ENCODE data around the gene RGS12.

RGS12 gene

DNA sequence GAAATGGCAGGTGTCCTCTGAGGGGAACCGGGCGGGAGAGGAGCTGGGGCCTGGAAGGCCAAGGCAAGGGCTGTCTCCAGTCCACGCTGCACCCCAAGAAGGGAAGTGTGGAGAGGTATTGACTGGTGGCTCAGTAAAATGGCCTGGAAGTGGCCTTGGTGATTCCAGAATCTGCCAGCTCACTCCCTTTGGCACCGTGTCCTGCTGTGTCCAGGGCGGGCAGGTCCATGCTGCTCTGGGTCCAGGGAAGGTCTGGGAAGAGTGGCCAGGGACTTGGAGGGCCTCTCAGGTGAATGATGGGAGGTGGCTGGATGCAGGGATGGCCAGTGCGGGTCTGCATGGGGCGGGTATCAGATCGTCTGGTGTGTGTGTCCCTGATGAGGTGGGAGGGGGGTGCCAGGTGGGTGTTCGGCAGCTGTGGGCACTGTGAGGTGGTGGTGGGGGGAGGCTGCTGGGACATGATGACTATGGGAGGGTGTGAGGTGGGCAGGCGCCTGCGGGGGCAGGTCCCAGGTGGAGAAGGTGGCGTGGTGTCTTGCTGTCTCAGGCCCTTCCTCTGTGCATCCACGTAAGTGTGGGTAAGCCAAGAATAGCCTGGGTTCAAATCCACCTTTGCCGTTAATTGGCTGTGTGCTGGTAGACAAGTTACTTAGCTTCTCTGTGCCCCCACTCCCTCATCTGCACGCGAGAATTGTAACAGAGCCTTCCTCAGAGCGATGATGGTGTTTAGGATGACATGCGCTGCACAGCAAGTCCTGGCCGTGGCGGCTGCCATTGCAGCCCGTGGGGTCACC is 17.7 kb downstream of the RGS12 start:
- no peak for DNase-seq (ENCODE audit: low read depth in 1 of 2, low spot score in 1 of 2)
- Histone ChIP-seq H3K27ac (replicated peaks) (no peak overlapping the region), H3K4me3 (replicated peaks; ENCODE audit: insufficient read depth, low read length) (no peak overlapping the region), H3K27me3 (ENCODE audit: insufficient read depth, poor library complexity, severe bottlenecking) (no peaks in the 10 kb centered on the region)
- TF ChIP-seq POLR2AphosphoS5 (IDR thresholded peaks at IDR 0.05; ENCODE audit: low read depth): no peak

DNA sequence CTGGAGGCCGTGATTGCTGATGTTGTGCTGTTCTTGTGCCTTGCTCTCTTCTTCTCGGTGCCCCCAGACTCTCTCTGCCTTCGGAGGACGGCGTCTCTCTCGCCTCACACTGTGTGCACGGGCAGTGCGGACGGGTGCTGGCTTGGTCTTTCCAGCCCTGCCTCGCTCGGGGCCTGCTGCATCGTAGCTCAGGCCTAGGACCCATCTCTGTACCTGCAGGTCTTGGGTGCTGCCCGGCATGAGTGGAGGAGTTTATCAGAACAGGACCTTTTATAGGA is 18.2 kb downstream of the RGS12 start:
- TF ChIP-seq GABPA (IDR thresholded peaks at IDR 0.05; ENCODE audit: low read depth): no peak
- Histone ChIP-seq H3K4me3 (replicated peaks; ENCODE audit: insufficient read depth, low read length) (no peak overlapping the region), H3K27me3 (ENCODE audit: insufficient read depth, poor library complexity, severe bottlenecking) (no peaks in the 10 kb centered on the region), H3K27ac (replicated peaks) (no peak overlapping the region)
- DNase-seq (ENCODE audit: low read depth in 1 of 2, low spot score in 1 of 2): no peak

DNA sequence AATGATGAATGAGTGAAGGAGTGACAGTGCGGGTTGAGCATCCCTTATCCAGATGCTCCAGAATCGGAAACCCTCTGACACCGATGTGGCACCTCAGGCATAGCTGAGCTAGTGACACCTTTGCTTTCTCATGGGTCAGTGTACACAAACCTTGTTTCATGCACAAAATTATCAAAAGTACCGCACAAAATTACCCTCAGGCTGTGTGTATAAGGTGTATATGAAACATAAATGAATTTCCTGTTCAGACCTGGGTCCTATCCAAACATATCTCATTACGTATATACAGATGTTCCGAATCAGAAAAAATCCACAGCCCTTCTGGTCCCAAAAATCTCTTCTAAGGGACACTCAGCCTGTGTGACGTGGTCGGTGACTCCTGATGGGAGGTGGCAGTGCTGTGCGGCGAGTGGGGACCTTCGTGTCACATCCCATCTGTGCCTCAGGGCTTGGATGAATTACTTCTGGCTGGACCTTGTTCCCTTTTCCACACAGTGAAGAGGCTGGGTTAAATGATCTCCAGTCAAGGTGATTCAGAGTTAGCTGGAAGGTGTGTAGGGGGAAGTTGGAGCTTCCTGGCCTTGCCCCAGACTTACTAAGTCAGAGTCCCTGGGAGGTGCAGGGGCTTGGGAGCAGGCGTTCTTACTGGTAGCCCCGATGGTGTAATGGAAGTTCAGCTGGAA is 18.8 kb downstream of the RGS12 start:
- no peak for DNase-seq (ENCODE audit: low read depth in 1 of 2, low spot score in 1 of 2)
- Histone ChIP-seq H3K27ac (replicated peaks) (no peak overlapping the region), H3K27me3 (ENCODE audit: insufficient read depth, poor library complexity, severe bottlenecking) (no peaks in the 10 kb centered on the region), H3K4me3 (replicated peaks; ENCODE audit: insufficient read depth, low read length) (no peak overlapping the region)
- TF ChIP-seq, protein P1, sequence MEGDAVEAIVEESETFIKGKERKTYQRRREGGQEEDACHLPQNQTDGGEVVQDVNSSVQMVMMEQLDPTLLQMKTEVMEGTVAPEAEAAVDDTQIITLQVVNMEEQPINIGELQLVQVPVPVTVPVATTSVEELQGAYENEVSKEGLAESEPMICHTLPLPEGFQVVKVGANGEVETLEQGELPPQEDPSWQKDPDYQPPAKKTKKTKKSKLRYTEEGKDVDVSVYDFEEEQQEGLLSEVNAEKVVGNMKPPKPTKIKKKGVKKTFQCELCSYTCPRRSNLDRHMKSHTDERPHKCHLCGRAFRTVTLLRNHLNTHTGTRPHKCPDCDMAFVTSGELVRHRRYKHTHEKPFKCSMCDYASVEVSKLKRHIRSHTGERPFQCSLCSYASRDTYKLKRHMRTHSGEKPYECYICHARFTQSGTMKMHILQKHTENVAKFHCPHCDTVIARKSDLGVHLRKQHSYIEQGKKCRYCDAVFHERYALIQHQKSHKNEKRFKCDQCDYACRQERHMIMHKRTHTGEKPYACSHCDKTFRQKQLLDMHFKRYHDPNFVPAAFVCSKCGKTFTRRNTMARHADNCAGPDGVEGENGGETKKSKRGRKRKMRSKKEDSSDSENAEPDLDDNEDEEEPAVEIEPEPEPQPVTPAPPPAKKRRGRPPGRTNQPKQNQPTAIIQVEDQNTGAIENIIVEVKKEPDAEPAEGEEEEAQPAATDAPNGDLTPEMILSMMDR (IDR thresholded peaks at IDR 0.05; ENCODE audit: insufficient read depth, low read length): no peak
- TF ChIP-seq GABPA (IDR thresholded peaks at IDR 0.05; ENCODE audit: low read depth) (no peak), SPI1 (IDR thresholded peaks at IDR 0.05; ENCODE audit: borderline replicate concordance, low read depth) (no peak), POLR2AphosphoS5 (IDR thresholded peaks at IDR 0.05; ENCODE audit: low read depth) (no peak)
- TF ChIP-seq, protein P2, sequence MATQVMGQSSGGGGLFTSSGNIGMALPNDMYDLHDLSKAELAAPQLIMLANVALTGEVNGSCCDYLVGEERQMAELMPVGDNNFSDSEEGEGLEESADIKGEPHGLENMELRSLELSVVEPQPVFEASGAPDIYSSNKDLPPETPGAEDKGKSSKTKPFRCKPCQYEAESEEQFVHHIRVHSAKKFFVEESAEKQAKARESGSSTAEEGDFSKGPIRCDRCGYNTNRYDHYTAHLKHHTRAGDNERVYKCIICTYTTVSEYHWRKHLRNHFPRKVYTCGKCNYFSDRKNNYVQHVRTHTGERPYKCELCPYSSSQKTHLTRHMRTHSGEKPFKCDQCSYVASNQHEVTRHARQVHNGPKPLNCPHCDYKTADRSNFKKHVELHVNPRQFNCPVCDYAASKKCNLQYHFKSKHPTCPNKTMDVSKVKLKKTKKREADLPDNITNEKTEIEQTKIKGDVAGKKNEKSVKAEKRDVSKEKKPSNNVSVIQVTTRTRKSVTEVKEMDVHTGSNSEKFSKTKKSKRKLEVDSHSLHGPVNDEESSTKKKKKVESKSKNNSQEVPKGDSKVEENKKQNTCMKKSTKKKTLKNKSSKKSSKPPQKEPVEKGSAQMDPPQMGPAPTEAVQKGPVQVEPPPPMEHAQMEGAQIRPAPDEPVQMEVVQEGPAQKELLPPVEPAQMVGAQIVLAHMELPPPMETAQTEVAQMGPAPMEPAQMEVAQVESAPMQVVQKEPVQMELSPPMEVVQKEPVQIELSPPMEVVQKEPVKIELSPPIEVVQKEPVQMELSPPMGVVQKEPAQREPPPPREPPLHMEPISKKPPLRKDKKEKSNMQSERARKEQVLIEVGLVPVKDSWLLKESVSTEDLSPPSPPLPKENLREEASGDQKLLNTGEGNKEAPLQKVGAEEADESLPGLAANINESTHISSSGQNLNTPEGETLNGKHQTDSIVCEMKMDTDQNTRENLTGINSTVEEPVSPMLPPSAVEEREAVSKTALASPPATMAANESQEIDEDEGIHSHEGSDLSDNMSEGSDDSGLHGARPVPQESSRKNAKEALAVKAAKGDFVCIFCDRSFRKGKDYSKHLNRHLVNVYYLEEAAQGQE (IDR thresholded peaks at IDR 0.05; ENCODE audit: insufficient replicate concordance, low read depth): no peak

DNA sequence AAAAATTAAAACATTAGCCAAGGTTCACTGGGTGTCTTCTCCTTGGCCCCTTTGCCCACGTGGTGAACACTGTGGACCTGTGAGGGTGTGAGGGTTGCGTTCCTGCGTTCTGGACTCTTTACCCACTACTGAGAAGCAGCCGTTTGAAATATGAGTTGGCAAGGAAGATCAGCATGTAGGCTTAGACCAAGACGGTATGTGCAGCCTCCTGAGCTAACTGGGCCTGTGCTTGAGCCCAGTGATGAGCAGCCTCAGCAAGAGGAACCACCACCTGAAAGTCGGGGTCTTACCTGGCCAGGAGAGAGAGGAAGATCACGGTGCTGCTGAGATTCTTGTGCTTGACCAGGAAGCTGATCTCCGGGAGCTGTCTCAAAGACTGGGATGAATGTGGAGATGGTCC is 19.5 kb downstream of the RGS12 start:
- DNase-seq (ENCODE audit: low read depth in 1 of 2, low spot score in 1 of 2): no peak
- Histone ChIP-seq H3K27me3 (ENCODE audit: insufficient read depth, poor library complexity, severe bottlenecking) (no peaks in the 10 kb centered on the region), H3K27ac (replicated peaks) (no peak overlapping the region), H3K4me3 (replicated peaks; ENCODE audit: insufficient read depth, low read length) (no peak overlapping the region)
- TF ChIP-seq, protein P1 (IDR thresholded peaks at IDR 0.05; ENCODE audit: insufficient read depth, low read length): no peak
- TF ChIP-seq GABPA (IDR thresholded peaks at IDR 0.05; ENCODE audit: low read depth): no peak
- no peak for TF ChIP-seq SPI1 (IDR thresholded peaks at IDR 0.05; ENCODE audit: borderline replicate concordance, low read depth)
- TF ChIP-seq, protein P2 (IDR thresholded peaks at IDR 0.05; ENCODE audit: insufficient replicate concordance, low read depth): no peak
- no peak for TF ChIP-seq POLR2AphosphoS5 (IDR thresholded peaks at IDR 0.05; ENCODE audit: low read depth)
